Thyroid gland (tissue), 4 donors: ENCODE data around the gene APAF1.

Source experiments
- POLR2A ChIP-seq, 2 donors: fragments of 450-650 bp; IDR thresholded peaks; one replicate each; pipeline ENCODE4 v1.6.1; 2017; ENCODE audit warnings: antibody characterized with exemption in 2 of 2, mild to moderate bottlenecking in 2 of 2, moderate library complexity in 1 of 2
- TF ChIP-seq, protein P1 (sequence below), 6 experiments: fragments of 200-600 bp in 3 of 6; fragments of 450-650 bp in 3 of 6; sonication (generic) in 3 of 6; IDR thresholded peaks; one replicate each; pipeline ENCODE4 v1.5.1; 2016 to 2019; ENCODE audit warnings: antibody characterized with exemption in 6 of 6, mild to moderate bottlenecking in 2 of 6, inconsistent platforms in 1 of 6, moderate library complexity in 1 of 6

- TF ChIP-seq, protein P1, sequence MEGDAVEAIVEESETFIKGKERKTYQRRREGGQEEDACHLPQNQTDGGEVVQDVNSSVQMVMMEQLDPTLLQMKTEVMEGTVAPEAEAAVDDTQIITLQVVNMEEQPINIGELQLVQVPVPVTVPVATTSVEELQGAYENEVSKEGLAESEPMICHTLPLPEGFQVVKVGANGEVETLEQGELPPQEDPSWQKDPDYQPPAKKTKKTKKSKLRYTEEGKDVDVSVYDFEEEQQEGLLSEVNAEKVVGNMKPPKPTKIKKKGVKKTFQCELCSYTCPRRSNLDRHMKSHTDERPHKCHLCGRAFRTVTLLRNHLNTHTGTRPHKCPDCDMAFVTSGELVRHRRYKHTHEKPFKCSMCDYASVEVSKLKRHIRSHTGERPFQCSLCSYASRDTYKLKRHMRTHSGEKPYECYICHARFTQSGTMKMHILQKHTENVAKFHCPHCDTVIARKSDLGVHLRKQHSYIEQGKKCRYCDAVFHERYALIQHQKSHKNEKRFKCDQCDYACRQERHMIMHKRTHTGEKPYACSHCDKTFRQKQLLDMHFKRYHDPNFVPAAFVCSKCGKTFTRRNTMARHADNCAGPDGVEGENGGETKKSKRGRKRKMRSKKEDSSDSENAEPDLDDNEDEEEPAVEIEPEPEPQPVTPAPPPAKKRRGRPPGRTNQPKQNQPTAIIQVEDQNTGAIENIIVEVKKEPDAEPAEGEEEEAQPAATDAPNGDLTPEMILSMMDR (IDR thresholded peaks at IDR 0.05) = no peak
- TF ChIP-seq POLR2A (IDR thresholded peaks at IDR 0.05) = no peak
Measured at GRCh38 chr12:98736352-98737321, 91.5 kb downstream of the APAF1 start.
